ENCODE data around the gene GLOD4.

DNA sequence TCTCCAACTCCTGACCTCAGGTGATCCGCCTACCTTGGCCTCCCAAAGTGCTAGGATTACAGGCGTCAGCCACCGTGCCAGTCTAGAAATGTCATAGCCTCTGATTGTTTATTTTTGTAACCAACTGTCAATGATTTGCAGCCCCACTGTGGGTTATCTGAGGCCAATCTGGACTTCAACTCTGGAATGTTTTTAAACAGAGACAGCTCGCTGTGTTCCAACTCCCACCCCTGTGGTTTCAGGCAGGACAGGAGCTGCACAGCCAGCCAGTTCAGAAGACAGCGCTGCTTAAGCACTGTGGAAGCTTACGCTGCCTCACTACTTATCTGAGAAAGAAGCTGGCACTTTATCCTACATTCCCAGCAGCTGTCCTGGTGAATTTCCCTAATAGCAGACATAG lies 19.6 kb upstream of the GLOD4 start:
- TF ChIP-seq, protein P1, sequence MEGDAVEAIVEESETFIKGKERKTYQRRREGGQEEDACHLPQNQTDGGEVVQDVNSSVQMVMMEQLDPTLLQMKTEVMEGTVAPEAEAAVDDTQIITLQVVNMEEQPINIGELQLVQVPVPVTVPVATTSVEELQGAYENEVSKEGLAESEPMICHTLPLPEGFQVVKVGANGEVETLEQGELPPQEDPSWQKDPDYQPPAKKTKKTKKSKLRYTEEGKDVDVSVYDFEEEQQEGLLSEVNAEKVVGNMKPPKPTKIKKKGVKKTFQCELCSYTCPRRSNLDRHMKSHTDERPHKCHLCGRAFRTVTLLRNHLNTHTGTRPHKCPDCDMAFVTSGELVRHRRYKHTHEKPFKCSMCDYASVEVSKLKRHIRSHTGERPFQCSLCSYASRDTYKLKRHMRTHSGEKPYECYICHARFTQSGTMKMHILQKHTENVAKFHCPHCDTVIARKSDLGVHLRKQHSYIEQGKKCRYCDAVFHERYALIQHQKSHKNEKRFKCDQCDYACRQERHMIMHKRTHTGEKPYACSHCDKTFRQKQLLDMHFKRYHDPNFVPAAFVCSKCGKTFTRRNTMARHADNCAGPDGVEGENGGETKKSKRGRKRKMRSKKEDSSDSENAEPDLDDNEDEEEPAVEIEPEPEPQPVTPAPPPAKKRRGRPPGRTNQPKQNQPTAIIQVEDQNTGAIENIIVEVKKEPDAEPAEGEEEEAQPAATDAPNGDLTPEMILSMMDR (IDR thresholded peaks at IDR 0.05), result no peak
- no peak for TF ChIP-seq POLR2A (IDR thresholded peaks at IDR 0.05)
